ENCODE measurements around the gene GRIA3.
"Not testable (repeated sequence)": the region's sequence is repeated elsewhere in the genome, so short reads cannot be mapped to it uniquely, and the experiment has no call there.

Gene GRIA3

GRCh38 chrX:123464709-123465108 lies 280.6 kb downstream of the GRIA3 start:
- no peak for DNase-seq (ENCODE audit: low read depth)

GRCh38 chrX:123468481-123468880 lies 284.4 kb downstream of the GRIA3 start:
- DNase-seq (ENCODE audit: low read depth) = no peak

GRCh38 chrX:123475068-123475724 lies 291.1 kb downstream of the GRIA3 start:
- no peak for DNase-seq (ENCODE audit: low read depth)

- no peak for DNase-seq (ENCODE audit: low read depth)
Observed at GRCh38 chrX:123476611-123477219, 292.6 kb downstream of the GRIA3 start.

GRCh38 chrX:123477673-123478072 lies 293.6 kb downstream of the GRIA3 start:
- DNase-seq (ENCODE audit: low read depth) = no peak

GRCh38 chrX:123481913-123482851 lies 298.1 kb downstream of the GRIA3 start:
- DNase-seq (ENCODE audit: low read depth) = no peak

GRCh38 chrX:123486297-123486696 lies 302.2 kb downstream of the GRIA3 start:
- DNase-seq (ENCODE audit: low read depth) = no peak

GRCh38 chrX:123487236-123487635 lies 303.2 kb downstream of the GRIA3 start:
- DNase-seq (ENCODE audit: low read depth) = no peak

GRCh38 chrX:123487669-123488068 lies 303.6 kb downstream of the GRIA3 start:
- no peak for DNase-seq (ENCODE audit: low read depth)

- DNase-seq (ENCODE audit: low read depth) = no peak
Observed at GRCh38 chrX:123489011-123489410, 304.9 kb downstream of the GRIA3 start.

- no peak for DNase-seq (ENCODE audit: low read depth)
Observed at GRCh38 chrX:123493857-123494256, 309.8 kb downstream of the GRIA3 start.

GRCh38 chrX:123499787-123500186 lies 315.7 kb downstream of the GRIA3 start:
- no peak for DNase-seq (ENCODE audit: low read depth)

GRCh38 chrX:123504047-123504446 lies 320.0 kb downstream of the GRIA3 start:
- DNase-seq (ENCODE audit: low read depth) = no peak

GRCh38 chrX:123504630-123505270 lies 320.7 kb downstream of the GRIA3 start:
- no peak for DNase-seq (ENCODE audit: low read depth)

GRCh38 chrX:123513585-123514278 lies 329.7 kb downstream of the GRIA3 start:
- no peak for DNase-seq (ENCODE audit: low read depth)

- not testable (repeated sequence) for DNase-seq (ENCODE audit: low read depth)
Observed at GRCh38 chrX:123514279-123514640, 330.2 kb downstream of the GRIA3 start.

GRCh38 chrX:123518791-123519190 lies 334.7 kb downstream of the GRIA3 start:
- no peak for DNase-seq (ENCODE audit: low read depth)

- no peak for DNase-seq (ENCODE audit: low read depth)
Observed at GRCh38 chrX:123525123-123525725, 341.1 kb downstream of the GRIA3 start.

- not testable (repeated sequence) for DNase-seq (ENCODE audit: low read depth)
Observed at GRCh38 chrX:123530726-123531125, 346.6 kb downstream of the GRIA3 start.

Measured in activated gamma-delta T cell treated with anti-CD3 and anti-CD28 coated beads, Interleukin-2, amount 50 U/mL, for 16 hours (primary cell).